ENCODE measurements around the gene NHS. TPM values are rescaled to one million over a fixed set of nuclear protein-coding genes. Genes with fewer than 3 reads are reported as not detected.

The NHS gene
- total and polyA plus RNA-seq, 2 of the 13 experiments (the other 11 are each of a cell fraction or from before 2014, with no cell fraction given): 0.02 TPM; not detected in 1

DNA sequence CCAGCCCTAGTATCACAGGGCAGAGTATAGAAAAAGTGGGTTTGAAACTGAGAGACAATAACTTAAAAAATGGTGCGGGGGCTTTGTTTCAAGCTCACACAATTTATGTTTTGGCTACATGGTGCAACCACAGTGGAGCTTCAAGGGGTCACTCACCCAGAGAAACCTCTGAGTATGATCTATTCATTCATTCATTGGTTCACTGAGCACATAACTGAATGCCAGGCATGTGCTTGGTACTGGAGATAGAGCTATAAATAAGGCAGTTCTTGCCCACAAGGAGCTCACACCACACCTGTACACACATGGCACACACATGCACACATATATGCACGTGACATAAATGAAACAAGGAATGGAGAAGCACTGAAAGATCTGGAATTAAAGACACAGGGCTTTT, 171.4 kb downstream of the NHS start:
- ATAC-seq: no peak
- no peak overlapping the region for H3K9ac ChIP-seq (ENCODE audit: insufficient read depth, low read depth, low read length)
- DNase-seq (ENCODE audit: low spot score): no peak
- H3K4me3 ChIP-seq (replicated peaks in 1 of 3; ENCODE audit: insufficient read depth in 1 of 3, low read depth in 2 of 3, low read length in 3 of 3): no peak overlapping the region
- no peaks in the 10 kb centered on the region for H3K9me3 ChIP-seq (ENCODE audit: low read length)
- no peak for FAIRE-seq
- peaks cover 9% of the 10 kb centered on the region; the same call in 1 of the 2 replicates for H3K4me1 ChIP-seq (ENCODE audit: insufficient read depth, low read length)
- BruUV-seq (replicated peaks): no TSS peak
- no peaks in the 10 kb centered on the region for H4K20me1 ChIP-seq (ENCODE audit: insufficient read depth, low read length)
- WGBS (ENCODE audit: low lambda C conversion rate): 60% methylated on average over 2 of the region's 2 CpGs
- H3K4me2 ChIP-seq (ENCODE audit: low read depth, low read length): no peak overlapping the region
- ChIA-PET CTCF (ENCODE audit: low intra/inter-chr PET ratio, low total read pairs) (no interaction called here), POLR2A (no interaction called here)
- no peaks in the 10 kb centered on the region for H3K79me2 ChIP-seq (ENCODE audit: insufficient read depth, low read length)
- no peaks in the 10 kb centered on the region for H3K27me3 ChIP-seq (ENCODE audit: control insufficient read depth in 1 of 2, insufficient read depth in 2 of 2, low read length in 2 of 2)
- H3K27ac ChIP-seq (ENCODE audit: extremely low read length, insufficient read depth, low read length): no peak overlapping the region
- TF ChIP-seq ARID2 (CRISPR knock-in tag; IDR thresholded peaks at IDR 0.05; ENCODE audit: borderline replicate concordance): no peak
- no peak for TF ChIP-seq ZBTB38 (CRISPR knock-in tag; IDR thresholded peaks at IDR 0.05)
- no peak for TF ChIP-seq ZSCAN21 (CRISPR knock-in tag; IDR thresholded peaks at IDR 0.05; ENCODE audit: borderline replicate concordance)
- no peak for TF ChIP-seq FLYWCH1 (CRISPR knock-in tag; IDR thresholded peaks at IDR 0.05)
- TF ChIP-seq NCOA5 (CRISPR knock-in tag; IDR thresholded peaks at IDR 0.05): no peak
- TF ChIP-seq, protein P1, sequence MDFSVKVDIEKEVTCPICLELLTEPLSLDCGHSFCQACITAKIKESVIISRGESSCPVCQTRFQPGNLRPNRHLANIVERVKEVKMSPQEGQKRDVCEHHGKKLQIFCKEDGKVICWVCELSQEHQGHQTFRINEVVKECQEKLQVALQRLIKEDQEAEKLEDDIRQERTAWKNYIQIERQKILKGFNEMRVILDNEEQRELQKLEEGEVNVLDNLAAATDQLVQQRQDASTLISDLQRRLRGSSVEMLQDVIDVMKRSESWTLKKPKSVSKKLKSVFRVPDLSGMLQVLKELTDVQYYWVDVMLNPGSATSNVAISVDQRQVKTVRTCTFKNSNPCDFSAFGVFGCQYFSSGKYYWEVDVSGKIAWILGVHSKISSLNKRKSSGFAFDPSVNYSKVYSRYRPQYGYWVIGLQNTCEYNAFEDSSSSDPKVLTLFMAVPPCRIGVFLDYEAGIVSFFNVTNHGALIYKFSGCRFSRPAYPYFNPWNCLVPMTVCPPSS (IDR thresholded peaks at IDR 0.05): no peak
- TF ChIP-seq SRSF1 (optimal IDR thresholded peaks at IDR 0.05; ENCODE audit: low read depth, low read length): no peak
- TF ChIP-seq ZFP36L1 (CRISPR knock-in tag; IDR thresholded peaks at IDR 0.05): no peak
- TF ChIP-seq, protein P2, sequence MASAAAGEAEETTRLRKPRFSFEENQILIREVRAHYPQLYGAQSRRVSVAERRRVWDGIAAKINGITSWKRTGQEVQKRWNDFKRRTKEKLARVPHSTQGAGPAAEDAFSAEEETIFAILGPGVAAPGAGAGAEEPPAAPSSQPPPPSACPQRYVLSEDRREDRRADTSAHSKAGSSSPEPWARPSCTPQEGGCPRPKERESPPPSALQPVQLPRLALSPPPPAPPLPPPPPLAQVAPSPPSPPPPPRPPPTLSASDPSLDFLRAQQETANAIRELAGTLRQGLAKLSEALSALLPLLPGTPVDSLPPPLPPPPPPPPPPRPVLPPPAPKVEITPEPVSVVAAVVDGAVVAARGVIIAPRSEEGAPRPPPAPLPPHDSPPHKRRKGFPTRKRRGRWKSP (CRISPR knock-in tag; IDR thresholded peaks at IDR 0.05): no peak
- no peak for TF ChIP-seq EHMT2 (IDR thresholded peaks at IDR 0.05; ENCODE audit: borderline replicate concordance, low read depth, low read length)
- no peak for TF ChIP-seq ZNF670 (CRISPR knock-in tag; IDR thresholded peaks at IDR 0.05; ENCODE audit: borderline replicate concordance)
- TF ChIP-seq HDAC1 (CRISPR knock-in tag; IDR thresholded peaks at IDR 0.05): no peak
- no peak for TF ChIP-seq ZNF292 (CRISPR knock-in tag; IDR thresholded peaks at IDR 0.05; ENCODE audit: borderline replicate concordance, low read depth)
- TF ChIP-seq, protein P3, sequence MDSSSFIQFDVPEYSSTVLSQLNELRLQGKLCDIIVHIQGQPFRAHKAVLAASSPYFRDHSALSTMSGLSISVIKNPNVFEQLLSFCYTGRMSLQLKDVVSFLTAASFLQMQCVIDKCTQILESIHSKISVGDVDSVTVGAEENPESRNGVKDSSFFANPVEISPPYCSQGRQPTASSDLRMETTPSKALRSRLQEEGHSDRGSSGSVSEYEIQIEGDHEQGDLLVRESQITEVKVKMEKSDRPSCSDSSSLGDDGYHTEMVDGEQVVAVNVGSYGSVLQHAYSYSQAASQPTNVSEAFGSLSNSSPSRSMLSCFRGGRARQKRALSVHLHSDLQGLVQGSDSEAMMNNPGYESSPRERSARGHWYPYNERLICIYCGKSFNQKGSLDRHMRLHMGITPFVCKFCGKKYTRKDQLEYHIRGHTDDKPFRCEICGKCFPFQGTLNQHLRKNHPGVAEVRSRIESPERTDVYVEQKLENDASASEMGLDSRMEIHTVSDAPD (CRISPR knock-in tag; IDR thresholded peaks at IDR 0.05): no peak
- TF ChIP-seq, protein P4, sequence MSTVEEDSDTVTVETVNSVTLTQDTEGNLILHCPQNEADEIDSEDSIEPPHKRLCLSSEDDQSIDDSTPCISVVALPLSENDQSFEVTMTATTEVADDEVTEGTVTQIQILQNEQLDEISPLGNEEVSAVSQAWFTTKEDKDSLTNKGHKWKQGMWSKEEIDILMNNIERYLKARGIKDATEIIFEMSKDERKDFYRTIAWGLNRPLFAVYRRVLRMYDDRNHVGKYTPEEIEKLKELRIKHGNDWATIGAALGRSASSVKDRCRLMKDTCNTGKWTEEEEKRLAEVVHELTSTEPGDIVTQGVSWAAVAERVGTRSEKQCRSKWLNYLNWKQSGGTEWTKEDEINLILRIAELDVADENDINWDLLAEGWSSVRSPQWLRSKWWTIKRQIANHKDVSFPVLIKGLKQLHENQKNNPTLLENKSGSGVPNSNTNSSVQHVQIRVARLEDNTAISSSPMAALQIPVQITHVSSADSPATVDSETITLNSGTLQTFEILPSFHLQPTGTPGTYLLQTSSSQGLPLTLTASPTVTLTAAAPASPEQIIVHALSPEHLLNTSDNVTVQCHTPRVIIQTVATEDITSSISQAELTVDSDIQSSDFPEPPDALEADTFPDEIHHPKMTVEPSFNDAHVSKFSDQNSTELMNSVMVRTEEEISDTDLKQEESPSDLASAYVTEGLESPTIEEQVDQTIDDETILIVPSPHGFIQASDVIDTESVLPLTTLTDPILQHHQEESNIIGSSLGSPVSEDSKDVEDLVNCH (CRISPR knock-in tag; IDR thresholded peaks at IDR 0.05): no peak
- H2AFZ ChIP-seq (ENCODE audit: low read length): no peak overlapping the region
- intact Hi-C loops (cut with micrococcal nuclease; ENCODE audit: unreplicated experiment) (no loop called here), in situ Hi-C loops (cut with HindIII; ENCODE audit: extremely low pct_ligation_motif_present, low pct_unique_long_range_greater_than_20kb) (no loop called here)
- no peaks in the 10 kb centered on the region for H3K36me3 ChIP-seq (replicated peaks in 1 of 2; ENCODE audit: control insufficient read depth in 1 of 2, insufficient read depth in 2 of 2, low read length in 2 of 2)
